Measurements from ENCODE around the gene RAB10. TPM values are rescaled to one million over a fixed set of nuclear protein-coding genes. Genes with fewer than 3 reads are reported as not detected.
A peak's percentile ranks its signal among the peaks of the same experiment; 100 is the strongest.
"Not testable (repeated sequence)": the region's sequence is repeated elsewhere in the genome, so short reads cannot be mapped to it uniquely, and the experiment has no call there.

Gene RAB10
- polyA plus RNA-seq, 4 donors, result 39.7 to 79.3 (median 56.9) TPM

- DNase-seq, result no peak
- FAIRE-seq, result no peak
- no peak overlapping the region for H3K27ac ChIP-seq (ENCODE audit: low read depth in 1 of 3, low read length in 2 of 3)
- H3K36me3 ChIP-seq (ENCODE audit: control insufficient read depth in 3 of 3, insufficient read depth in 2 of 3, low read depth in 1 of 3, low read length in 3 of 3), result no peaks in the 10 kb centered on the region
- no peaks in the 10 kb centered on the region for H3K27me3 ChIP-seq (ENCODE audit: control insufficient read depth in 3 of 3, insufficient read depth in 3 of 3, low read length in 3 of 3)
- no peak overlapping the region for H3K4me3 ChIP-seq (ENCODE audit: low read depth in 1 of 3, low read length in 3 of 3)
- peaks cover 0 to 8% (median 0%) of the 10 kb centered on the region in 3 donors for H3K4me1 ChIP-seq (ENCODE audit: control insufficient read depth in 3 of 3, insufficient read depth in 2 of 3, low read depth in 1 of 3, low read length in 2 of 3)
- H3K9me3 ChIP-seq (ENCODE audit: control insufficient read depth in 2 of 2, insufficient read depth in 1 of 2, low read depth in 1 of 2, low read length in 1 of 2), result no peaks in the 10 kb centered on the region
- 78 to 89% (median 86%) methylated on average over 4 of the region's 4 CpGs for WGBS, 3 donors
These were observed 131.5 kb downstream of the RAB10 start for GRCh38 chr2:26165403-26165802.

DNA sequence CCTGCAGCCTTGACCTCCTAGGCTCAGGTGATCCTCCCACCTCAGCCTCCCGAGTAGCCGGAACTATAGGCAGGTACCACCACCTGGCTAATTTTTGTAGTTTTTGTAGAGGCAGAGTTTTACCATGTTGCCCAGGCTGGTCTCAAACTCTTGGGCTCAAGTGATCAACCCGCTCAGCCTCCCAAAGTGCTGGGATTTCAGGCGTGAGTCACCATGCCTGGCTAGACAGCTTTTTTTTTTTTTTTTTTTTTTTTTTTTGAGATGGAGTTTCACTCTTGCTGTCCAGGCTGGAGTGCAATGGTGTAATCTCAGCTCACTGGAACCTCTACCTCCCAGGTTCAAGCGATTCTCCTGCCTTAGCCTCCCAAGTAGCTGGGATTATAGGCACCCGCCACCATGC, 132.7 kb downstream of the RAB10 start:
- not testable (repeated sequence) for H3K9me3 ChIP-seq (ENCODE audit: control insufficient read depth in 2 of 2, insufficient read depth in 1 of 2, low read depth in 1 of 2, low read length in 1 of 2); H3K4me1 ChIP-seq (ENCODE audit: control insufficient read depth in 3 of 3, insufficient read depth in 2 of 3, low read depth in 1 of 3, low read length in 2 of 3); DNase-seq; FAIRE-seq; H3K27ac ChIP-seq (ENCODE audit: low read depth in 1 of 3, low read length in 2 of 3); H3K4me3 ChIP-seq (ENCODE audit: low read depth in 1 of 3, low read length in 3 of 3); H3K27me3 ChIP-seq (ENCODE audit: control insufficient read depth in 3 of 3, insufficient read depth in 3 of 3, low read length in 3 of 3); H3K36me3 ChIP-seq (ENCODE audit: control insufficient read depth in 3 of 3, insufficient read depth in 2 of 3, low read depth in 1 of 3, low read length in 3 of 3)
- WGBS, 3 donors, result 95 to 96% (median 95%) methylated on average over 6 of the region's 6 CpGs

- Histone ChIP-seq H3K4me3 (ENCODE audit: low read depth in 1 of 3, low read length in 3 of 3) (no peak overlapping the region), H3K27ac (ENCODE audit: low read depth in 1 of 3, low read length in 2 of 3) (no peak overlapping the region), H3K9me3 (ENCODE audit: control insufficient read depth in 2 of 2, insufficient read depth in 1 of 2, low read depth in 1 of 2, low read length in 1 of 2) (no peaks in the 10 kb centered on the region), H3K36me3 (ENCODE audit: control insufficient read depth in 3 of 3, insufficient read depth in 2 of 3, low read depth in 1 of 3, low read length in 3 of 3) (no peaks in the 10 kb centered on the region), H3K4me1 (ENCODE audit: control insufficient read depth in 3 of 3, insufficient read depth in 2 of 3, low read depth in 1 of 3, low read length in 2 of 3) (peaks cover 0 to 12% (median 0%) of the 10 kb centered on the region in 3 donors), H3K27me3 (ENCODE audit: control insufficient read depth in 3 of 3, insufficient read depth in 3 of 3, low read length in 3 of 3) (peaks cover 0 to 15% (median 9%) of the 10 kb centered on the region in 3 donors)
- FAIRE-seq (no peak), DNase-seq (no peak)
- WGBS, 3 donors, result 92 to 93% (median 93%) methylated on average over 4 of the region's 4 CpGs
These were observed 134.9 kb downstream of the RAB10 start for GRCh38 chr2:26168785-26169184.

GRCh38 chr2:26169226-26169625, 135.3 kb downstream of the RAB10 start:
- DNase-seq (no peak), FAIRE-seq (no peak)
- peaks cover 0 to 12% (median 0%) of the 10 kb centered on the region in 3 donors for H3K4me1 ChIP-seq (ENCODE audit: control insufficient read depth in 3 of 3, insufficient read depth in 2 of 3, low read depth in 1 of 3, low read length in 2 of 3)
- no peak overlapping the region for H3K4me3 ChIP-seq (ENCODE audit: low read depth in 1 of 3, low read length in 3 of 3)
- H3K27ac ChIP-seq (ENCODE audit: low read depth in 1 of 3, low read length in 2 of 3), result no peak overlapping the region
- no peaks in the 10 kb centered on the region for H3K9me3 ChIP-seq (ENCODE audit: control insufficient read depth in 2 of 2, insufficient read depth in 1 of 2, low read depth in 1 of 2, low read length in 1 of 2)
- H3K36me3 ChIP-seq (ENCODE audit: control insufficient read depth in 3 of 3, insufficient read depth in 2 of 3, low read depth in 1 of 3, low read length in 3 of 3), result no peaks in the 10 kb centered on the region
- H3K27me3 ChIP-seq (ENCODE audit: control insufficient read depth in 3 of 3, insufficient read depth in 3 of 3, low read length in 3 of 3), result peaks cover 0 to 20% (median 12%) of the 10 kb centered on the region in 3 donors
- WGBS, 3 donors, result 94 to 95% (median 94%) methylated on average over 5 of the region's 5 CpGs

- 80 to 84% (median 83%) methylated on average over 14 of the region's 14 CpGs for WGBS, 3 donors
- H3K4me1 ChIP-seq (ENCODE audit: control insufficient read depth in 3 of 3, insufficient read depth in 2 of 3, low read depth in 1 of 3, low read length in 2 of 3), result peaks cover 0 to 6% (median 0%) of the 10 kb centered on the region in 3 donors
- H3K4me3 ChIP-seq (ENCODE audit: low read depth in 1 of 3, low read length in 3 of 3), result no peak overlapping the region
- FAIRE-seq, result no peak
- H3K27me3 ChIP-seq (ENCODE audit: control insufficient read depth in 3 of 3, insufficient read depth in 3 of 3, low read length in 3 of 3), result peaks cover 0 to 26% (median 17%) of the 10 kb centered on the region in 3 donors
- no peaks in the 10 kb centered on the region for H3K36me3 ChIP-seq (ENCODE audit: control insufficient read depth in 3 of 3, insufficient read depth in 2 of 3, low read depth in 1 of 3, low read length in 3 of 3)
- H3K9me3 ChIP-seq (ENCODE audit: control insufficient read depth in 2 of 2, insufficient read depth in 1 of 2, low read depth in 1 of 2, low read length in 1 of 2), result no peaks in the 10 kb centered on the region
- DNase-seq, result no peak
- no peak overlapping the region for H3K27ac ChIP-seq (ENCODE audit: low read depth in 1 of 3, low read length in 2 of 3)
These were observed 136.0 kb downstream of the RAB10 start for GRCh38 chr2:26169681-26170414.

DNA sequence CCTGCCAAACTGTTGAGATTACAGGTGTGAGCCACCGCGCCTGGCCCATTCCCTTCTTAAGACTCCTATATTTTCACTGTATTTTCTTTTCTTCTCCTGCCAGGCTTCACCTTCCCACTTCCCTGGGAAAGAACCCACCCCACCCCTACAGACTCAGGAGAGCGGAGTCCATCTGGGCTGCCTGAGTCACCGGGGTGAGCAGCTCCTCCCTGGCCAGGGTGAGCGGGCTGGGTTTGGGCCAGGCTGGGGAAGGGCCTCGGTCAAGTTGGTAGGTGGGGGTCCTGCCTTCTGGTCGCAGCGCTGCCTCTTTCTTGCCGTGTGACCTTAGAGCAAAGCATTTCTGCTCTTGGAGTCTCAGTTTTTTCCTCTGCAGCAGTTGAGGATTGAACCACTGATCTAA, 136.9 kb downstream of the RAB10 start:
- FAIRE-seq, result no peak
- WGBS, 3 donors, result 35 to 72% (median 47%) methylated on average over 9 of the region's 9 CpGs
- Histone ChIP-seq H3K4me3 (ENCODE audit: low read depth in 1 of 3, low read length in 3 of 3) (no peak overlapping the region), H3K27ac (ENCODE audit: low read depth in 1 of 3, low read length in 2 of 3) (no peak overlapping the region), H3K27me3 (ENCODE audit: control insufficient read depth in 3 of 3, insufficient read depth in 3 of 3, low read length in 3 of 3) (peaks cover 0 to 35% (median 19%) of the 10 kb centered on the region in 3 donors), H3K4me1 (ENCODE audit: control insufficient read depth in 3 of 3, insufficient read depth in 2 of 3, low read depth in 1 of 3, low read length in 2 of 3) (peaks cover 0 to 4% (median 0%) of the 10 kb centered on the region in 3 donors), H3K9me3 (ENCODE audit: control insufficient read depth in 2 of 2, insufficient read depth in 1 of 2, low read depth in 1 of 2, low read length in 1 of 2) (no peaks in the 10 kb centered on the region), H3K36me3 (ENCODE audit: control insufficient read depth in 3 of 3, insufficient read depth in 2 of 3, low read depth in 1 of 3, low read length in 3 of 3) (no peaks in the 10 kb centered on the region)
- peak; percentile 44 to 64 for DNase-seq

DNA sequence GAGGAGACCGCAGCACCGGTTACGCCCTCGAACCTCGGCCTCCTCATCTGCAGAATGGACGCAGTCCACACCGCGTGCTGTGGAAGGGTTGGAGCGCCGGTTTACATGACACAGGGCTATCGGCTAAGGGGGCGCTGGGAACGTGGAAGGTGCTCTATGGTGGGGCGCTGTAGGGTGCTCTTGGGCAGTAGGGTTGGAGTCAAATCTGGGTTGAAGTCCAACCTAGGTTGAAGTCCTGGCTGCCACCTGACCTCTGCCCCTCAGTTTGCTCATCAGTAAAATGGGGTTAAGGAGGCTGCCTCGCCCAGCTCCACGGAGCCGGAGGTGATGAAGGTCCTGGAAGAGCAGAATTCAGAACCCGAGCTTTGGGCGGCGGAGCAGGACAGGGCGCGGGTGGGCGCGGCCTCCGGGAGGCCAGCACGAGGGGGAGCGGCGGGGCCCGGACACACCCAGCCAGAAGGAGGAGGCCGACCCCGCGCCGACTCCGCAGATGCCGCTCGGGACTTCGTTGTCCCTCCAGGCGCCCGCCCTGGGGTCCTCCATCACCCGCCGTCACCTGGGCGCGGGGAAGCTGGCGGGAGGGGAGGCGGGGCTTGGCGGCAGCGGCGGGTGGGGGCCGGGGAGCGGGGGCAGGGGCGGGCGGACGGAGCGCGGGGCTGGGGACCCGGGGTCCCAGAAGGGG, 138.4 kb downstream of the RAB10 start:
- H3K4me1 ChIP-seq (ENCODE audit: control insufficient read depth in 3 of 3, insufficient read depth in 2 of 3, low read depth in 1 of 3, low read length in 2 of 3), result peaks cover 0 to 4% (median 0%) of the 10 kb centered on the region in 3 donors
- no peak overlapping the region for H3K27ac ChIP-seq (ENCODE audit: low read depth in 1 of 3, low read length in 2 of 3)
- H3K36me3 ChIP-seq (ENCODE audit: control insufficient read depth in 3 of 3, insufficient read depth in 2 of 3, low read depth in 1 of 3, low read length in 3 of 3), result no peaks in the 10 kb centered on the region
- H3K9me3 ChIP-seq (ENCODE audit: control insufficient read depth in 2 of 2, insufficient read depth in 1 of 2, low read depth in 1 of 2, low read length in 1 of 2), result no peaks in the 10 kb centered on the region
- peak overlapping the region in 1 of 3 donors; percentile 56 for H3K4me3 ChIP-seq (ENCODE audit: low read depth in 1 of 3, low read length in 3 of 3)
- DNase-seq, result peak in 1 of 2 donors; percentile 45
- no peak for FAIRE-seq
- peaks cover 0 to 38% (median 19%) of the 10 kb centered on the region in 3 donors for H3K27me3 ChIP-seq (ENCODE audit: control insufficient read depth in 3 of 3, insufficient read depth in 3 of 3, low read length in 3 of 3)
- WGBS, 3 donors, result 15 to 25% (median 19%) methylated on average over 39 to 56 of the region's 56 CpGs

GRCh38 chr2:26172871-26173775, 139.2 kb downstream of the RAB10 start, which contains the start of gene GAREM2:
TSS of gene GAREM2 (plus strand) at chr2:26173088. CDS start at chr2:26173221, 133 bp downstream.
- DNase-seq (peak in 1 of 2 donors; percentile 48), FAIRE-seq (no peak)
- Histone ChIP-seq H3K36me3 (ENCODE audit: control insufficient read depth in 3 of 3, insufficient read depth in 2 of 3, low read depth in 1 of 3, low read length in 3 of 3) (no peaks in the 10 kb centered on the region), H3K9me3 (ENCODE audit: control insufficient read depth in 2 of 2, insufficient read depth in 1 of 2, low read depth in 1 of 2, low read length in 1 of 2) (no peaks in the 10 kb centered on the region), H3K4me3 (ENCODE audit: low read depth in 1 of 3, low read length in 3 of 3) (peak within 1 kb of the TSS; percentile 12 to 56 (median 41)), H3K4me1 (ENCODE audit: control insufficient read depth in 3 of 3, insufficient read depth in 2 of 3, low read depth in 1 of 3, low read length in 2 of 3) (peaks cover 0 to 4% (median 0%) of the 10 kb centered on the region in 3 donors), H3K27ac (ENCODE audit: low read depth in 1 of 3, low read length in 2 of 3) (no peak within 1 kb of the TSS), H3K27me3 (ENCODE audit: control insufficient read depth in 3 of 3, insufficient read depth in 3 of 3, low read length in 3 of 3) (peaks cover 0 to 38% (median 19%) of the 10 kb centered on the region in 3 donors)
- WGBS, 3 donors, result 1 to 3% (median 2%) methylated on average over 10 to 102 of the region's 102 CpGs

All from small intestine (tissue), 7 donors.